ENCODE results near the gene RSF1. TPM values are rescaled to one million over a fixed set of nuclear protein-coding genes. Genes with fewer than 3 reads are reported as not detected.

RSF1 gene
- total RNA-seq, 1 donor from 2014 or later, result 45.5 TPM

Other genes with a start within 250 kb of the RSF1 start
- 0.52 and 0.97 TPM in 2 replicates for gene AQP11, start 230.8 kb downstream of the RSF1 start, total RNA-seq
- 153 and 157 TPM in 2 replicates for gene CLNS1A, start 182.9 kb downstream of the RSF1 start, total RNA-seq
- 3.0 and 3.6 TPM in 2 replicates for gene AAMDC, start 422 bp upstream of the RSF1 start, total RNA-seq
- gene INTS4, start 173.9 kb upstream of the RSF1 start, total RNA-seq, result 62.7 and 66.8 TPM in 2 replicates
- gene KCTD14, start 202.6 kb upstream of the RSF1 start, total RNA-seq, result 0.23 and 0.34 TPM in 2 replicates
- not detected in 2 replicates for gene THRSP, start 243.1 kb upstream of the RSF1 start, total RNA-seq

Data from activated T-helper 2 cell treated with anti-CD3 and anti-CD28 coated beads, Interferon-gamma antibody, Interleukin-2, Interleukin-4, amounts not matched to agents 10 μg/mL and 5 μg/mL and 100 μg/mL, durations not matched to agents 14 hours and 24 hours and 36 hours (primary cell).